T-helper 2 cell (primary cell): ENCODE data around the gene RGL1.

Source experiments
- DNase-seq, 5 experiments: peaks; one replicate each; pipeline versions ENCODE4 v3.0.0 to v3.0.0-alpha.2; 2012 to 2022

RGL1 gene

GRCh38 chr1:183893561-183894289, 88.8 kb downstream of the RGL1 start:
- no peak for DNase-seq

GRCh38 chr1:183894290-183894565, 89.3 kb downstream of the RGL1 start:
- DNase-seq = no peak

DNA sequence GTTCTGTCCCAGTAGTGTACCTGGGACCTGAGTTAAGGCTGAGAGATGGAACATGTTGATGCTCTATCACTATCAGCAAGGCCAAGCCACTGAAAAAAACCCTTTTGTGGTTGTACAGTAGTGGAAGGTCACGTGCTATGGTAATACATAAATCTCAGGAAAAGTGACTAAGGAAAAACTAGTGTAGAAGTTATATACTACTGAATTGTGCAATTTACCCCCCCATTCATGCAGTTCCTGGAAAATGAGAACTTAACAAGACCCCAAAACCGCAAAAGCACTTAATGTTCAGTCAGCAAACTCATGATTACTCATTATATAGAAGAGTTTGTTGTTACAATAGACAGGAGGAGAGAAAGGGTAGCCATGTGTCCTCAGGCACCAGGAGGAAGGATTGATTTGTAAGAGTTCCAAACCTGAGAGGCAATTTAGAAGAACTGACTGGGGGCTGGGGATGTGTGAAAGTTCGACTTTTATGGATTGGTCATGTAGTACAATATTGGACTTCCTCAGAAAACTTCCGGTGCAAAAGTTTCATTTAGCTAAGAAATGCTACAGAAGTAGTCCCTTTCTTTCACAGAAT, 91.6 kb downstream of the RGL1 start:
- no peak for DNase-seq

DNA sequence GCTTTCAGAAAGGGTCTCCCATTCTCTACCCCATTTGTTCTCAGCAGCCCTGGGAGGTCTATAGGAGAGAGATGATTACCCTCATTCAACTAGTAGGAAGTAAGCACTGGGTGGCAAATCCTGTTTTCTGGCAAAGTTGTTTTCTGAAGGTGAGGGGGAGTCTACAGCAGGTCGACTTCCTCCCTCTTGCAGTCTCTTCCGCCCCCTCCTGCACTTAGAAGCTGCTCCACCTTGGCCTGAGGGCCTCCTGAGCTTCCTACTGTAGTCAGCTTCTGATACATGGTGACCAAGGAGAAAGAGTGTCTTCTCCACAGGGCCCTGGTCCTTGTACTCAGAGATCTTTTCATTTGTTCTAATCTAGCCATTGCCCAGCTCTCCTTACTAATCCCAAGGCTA, 93.1 kb downstream of the RGL1 start:
- no peak for DNase-seq

DNA sequence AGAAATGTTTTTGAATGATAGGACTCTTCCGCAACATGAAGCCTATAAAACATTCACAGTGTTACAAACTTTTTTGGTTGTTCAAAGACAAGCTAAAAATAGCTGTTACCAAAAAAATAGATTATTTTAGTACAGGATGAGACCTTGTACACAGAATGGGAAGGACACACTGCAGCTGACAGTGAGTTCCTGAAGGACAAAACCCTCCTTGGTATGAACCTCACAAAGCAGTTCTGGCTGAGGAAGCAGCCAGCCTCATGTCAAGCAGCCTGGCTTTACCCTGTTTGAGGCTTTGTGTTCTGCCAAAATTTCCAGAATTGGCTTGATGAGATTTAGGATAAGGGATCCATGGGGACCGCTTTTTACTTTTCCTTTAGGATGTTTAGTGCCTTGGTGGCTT, 93.7 kb downstream of the RGL1 start:
- no peak for DNase-seq

GRCh38 chr1:183901748-183902330, 96.9 kb downstream of the RGL1 start:
- no peak for DNase-seq

DNA sequence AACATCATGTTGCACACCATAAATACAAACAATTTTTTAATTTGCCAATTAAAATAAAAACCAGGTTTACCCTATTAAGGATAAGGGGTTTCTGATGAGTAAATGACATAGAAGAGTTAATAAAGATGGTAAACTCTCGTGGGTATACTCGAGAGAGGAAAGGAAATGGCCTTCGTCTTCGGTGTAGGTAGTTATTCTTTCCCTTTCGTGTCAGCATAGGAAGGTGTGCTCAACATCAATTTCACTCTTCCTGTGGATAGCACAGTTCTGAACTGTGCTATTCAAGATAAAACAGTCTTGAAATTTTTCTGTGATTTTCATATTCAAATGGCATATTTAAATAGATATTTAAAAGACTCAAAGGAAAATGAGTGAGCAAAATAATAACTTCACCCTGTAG, 98.2 kb downstream of the RGL1 start:
- no peak for DNase-seq

GRCh38 chr1:183905508-183906113, 100.7 kb downstream of the RGL1 start:
- no peak for DNase-seq

DNA sequence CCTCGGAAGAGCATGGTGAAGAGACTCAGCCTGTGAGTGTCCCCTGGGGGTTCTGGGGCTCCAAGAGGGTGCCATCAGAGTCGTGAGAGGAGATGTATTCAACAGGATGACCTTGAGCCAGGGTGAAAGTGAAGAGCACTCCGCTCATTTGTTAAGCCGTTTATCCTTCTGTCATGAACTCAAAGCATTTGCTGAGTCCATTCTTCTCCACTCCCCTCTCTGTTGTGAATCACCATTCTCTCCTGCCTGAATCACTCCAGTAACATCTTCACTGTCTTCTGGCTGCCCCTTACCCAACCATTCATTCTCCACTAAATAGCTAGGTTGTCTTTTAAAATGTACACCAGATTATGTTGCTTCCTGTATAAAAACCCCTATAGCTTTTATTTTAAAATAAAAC, 102.2 kb downstream of the RGL1 start:
- no peak for DNase-seq

DNA sequence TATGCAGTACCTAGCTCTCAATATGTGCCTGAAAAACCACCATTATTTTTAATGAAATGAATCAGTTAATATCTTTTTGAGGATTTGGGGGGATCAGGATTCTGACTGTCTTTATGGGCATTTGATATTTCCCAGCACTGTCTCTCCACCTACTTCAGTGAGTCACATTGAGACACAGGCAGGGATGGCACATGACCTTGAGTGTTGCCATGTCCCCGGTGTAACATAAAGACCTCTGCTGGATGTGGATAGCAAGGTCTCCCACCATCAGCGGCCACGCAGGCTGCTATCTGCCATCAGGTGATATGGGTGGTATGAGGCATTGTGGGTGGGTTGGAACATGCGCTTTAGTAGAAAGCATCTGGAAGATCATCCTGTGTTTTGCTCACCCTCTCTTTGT, 103.2 kb downstream of the RGL1 start:
- no peak for DNase-seq

- peak in 1 of 5 experiments; percentile 82 for DNase-seq
Measured at GRCh38 chr1:183909672-183910071, 104.8 kb downstream of the RGL1 start.

DNA sequence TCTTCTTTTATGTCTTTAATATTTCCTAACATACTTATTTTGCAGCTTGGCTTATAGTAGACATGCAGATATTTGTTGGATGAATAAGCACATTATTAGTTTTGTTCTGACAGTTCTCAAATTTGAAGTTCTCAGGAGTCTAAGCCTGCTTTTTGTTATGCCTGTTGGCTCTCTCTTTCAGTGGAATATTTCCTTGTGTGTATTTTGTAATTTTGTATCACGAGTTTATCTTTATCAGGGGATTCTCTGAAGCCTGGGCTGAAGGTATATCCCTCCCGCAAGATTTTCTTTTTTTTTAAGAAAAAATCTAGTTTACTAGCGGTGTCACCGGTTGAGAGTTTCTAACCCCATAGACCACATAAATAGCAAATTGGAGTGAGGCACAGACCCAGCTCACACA, 105.9 kb downstream of the RGL1 start:
- DNase-seq = no peak

DNA sequence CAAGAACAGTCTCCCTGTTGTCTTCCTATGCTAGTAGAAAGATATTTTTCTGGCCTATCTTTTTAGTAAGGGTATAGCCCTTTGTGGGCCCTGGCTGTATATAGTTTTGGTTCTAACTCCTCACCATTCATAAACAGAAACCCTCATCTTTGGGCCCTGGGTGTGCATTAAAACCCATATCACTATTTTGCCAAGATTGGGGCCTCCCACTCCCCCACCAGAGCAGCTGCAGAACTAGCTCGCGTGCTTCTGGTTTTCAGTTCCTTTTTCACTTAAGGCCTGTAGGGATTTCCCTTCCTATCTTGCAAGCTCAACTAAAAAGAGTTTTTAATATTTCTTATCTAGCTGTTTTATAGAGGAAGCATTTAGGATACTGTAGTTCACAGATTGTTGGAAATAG, 106.4 kb downstream of the RGL1 start:
- DNase-seq = peak in 1 of 5 experiments; percentile 76

DNA sequence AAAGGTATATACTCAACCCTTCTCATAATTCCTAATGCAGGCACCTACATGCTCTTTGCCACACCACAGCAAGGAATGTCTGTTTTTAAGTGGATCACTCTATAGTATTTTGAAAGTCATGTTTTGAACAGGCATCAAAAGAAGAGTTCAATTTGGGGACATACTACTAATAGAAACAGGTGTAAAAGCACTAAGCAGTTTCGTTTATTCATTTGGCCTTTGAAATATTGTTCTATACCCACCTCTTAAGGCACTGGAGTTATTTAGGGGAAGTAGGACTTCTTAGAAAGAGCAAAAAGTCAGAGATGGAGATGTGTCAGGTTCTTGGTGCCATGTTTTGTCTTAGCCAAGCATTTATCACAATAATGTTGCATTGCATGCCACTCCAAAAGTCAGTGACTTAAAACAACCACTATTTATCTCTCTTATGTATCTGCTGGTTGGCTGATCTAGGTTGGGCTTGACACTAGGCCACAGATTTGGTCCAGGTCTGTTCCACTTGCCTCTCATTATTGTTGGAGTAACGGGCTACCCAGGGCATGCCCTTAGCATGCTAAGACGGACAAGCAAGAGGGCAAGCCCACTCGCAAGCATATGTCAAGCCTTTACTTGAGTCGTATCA, 107.5 kb downstream of the RGL1 start:
- DNase-seq = peak in 1 of 5 experiments; percentile 52

- no peak for DNase-seq
Measured at GRCh38 chr1:183913567-183913993, 108.7 kb downstream of the RGL1 start.

- DNase-seq = no peak
Measured at GRCh38 chr1:183914276-183914675, 109.4 kb downstream of the RGL1 start.

DNA sequence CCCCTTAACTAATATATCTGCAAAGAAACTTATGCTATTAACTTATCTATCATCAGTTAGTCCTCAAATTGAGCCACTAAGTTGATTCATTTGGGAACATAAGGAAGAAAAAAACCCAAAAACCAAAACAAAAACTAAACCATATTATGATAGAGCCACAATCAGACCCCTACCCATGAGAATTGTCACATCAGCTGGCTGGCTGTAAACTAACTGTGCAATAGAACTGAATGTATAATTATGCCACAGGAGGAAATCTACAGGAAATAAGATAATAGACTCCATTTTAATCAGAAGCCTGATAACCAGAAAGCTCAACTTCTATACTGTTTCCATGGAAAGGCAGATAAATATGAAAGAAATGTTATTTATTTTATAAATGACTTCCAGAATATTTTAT, 110.0 kb downstream of the RGL1 start:
- no peak for DNase-seq

DNA sequence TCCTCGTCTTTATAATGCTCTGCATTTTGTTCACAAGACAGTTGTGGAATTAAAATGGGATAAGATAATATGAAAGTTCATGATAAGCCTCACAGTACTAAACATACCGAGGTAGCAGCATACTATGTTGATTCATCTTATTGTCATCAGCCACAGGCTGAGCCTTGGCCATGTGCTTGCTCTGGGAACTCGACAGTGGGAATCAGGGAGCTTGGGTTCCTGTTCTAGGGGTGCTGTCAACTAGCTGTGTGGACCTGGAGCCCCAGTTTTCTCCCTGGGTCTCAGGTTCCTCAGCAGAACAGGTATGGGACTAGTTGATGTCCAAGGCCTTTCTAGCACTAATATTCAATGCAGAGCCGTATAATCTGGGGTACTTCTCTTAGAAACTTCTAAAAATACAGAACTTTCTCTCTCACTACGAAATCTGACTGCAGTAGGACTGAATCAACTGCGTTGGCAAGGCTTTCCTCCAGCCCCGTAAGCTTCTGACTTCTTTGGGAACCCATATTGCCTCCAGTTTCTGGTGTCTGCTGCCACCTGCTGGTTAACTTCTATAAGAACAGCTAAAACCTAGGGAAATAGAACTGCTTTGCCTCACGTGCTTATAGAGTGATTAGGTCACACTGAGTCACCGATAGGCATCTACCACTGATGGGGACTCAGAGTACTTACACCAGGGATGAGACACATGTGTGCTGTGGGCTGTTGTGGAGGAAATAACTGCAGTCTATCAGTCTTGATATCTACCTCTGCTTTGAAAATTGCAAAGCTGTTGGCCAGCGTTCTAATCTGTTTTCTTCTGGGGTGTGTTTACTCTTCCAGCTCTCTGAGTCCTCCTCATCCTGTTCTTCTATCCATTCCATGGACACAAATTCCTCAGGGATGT, 110.9 kb downstream of the RGL1 start:
- DNase-seq = peak in 4 of 5 experiments; percentile 50 to 97 (median 59)

- DNase-seq = no peak
Measured at GRCh38 chr1:183916574-183916973, 111.7 kb downstream of the RGL1 start.

DNA sequence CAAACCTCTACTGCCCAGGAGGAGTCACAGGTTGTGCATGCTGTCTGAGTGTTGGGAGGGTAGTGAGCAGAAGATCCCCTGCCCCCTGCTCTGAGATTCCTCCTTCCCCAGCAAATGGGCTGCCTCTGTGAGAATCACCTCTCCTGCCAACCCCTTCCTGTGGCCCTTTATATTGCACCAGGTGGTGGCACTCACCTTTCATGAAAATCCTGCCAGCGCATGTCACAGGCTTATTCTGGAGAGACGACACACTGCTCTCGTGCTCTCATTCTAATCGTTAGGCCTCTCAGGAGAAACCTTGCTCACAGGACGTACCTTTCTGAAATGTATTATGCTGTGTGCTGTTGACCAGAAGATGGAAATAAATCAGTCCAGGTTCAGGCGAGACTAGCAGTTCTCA, 113.7 kb downstream of the RGL1 start:
- DNase-seq = no peak

DNA sequence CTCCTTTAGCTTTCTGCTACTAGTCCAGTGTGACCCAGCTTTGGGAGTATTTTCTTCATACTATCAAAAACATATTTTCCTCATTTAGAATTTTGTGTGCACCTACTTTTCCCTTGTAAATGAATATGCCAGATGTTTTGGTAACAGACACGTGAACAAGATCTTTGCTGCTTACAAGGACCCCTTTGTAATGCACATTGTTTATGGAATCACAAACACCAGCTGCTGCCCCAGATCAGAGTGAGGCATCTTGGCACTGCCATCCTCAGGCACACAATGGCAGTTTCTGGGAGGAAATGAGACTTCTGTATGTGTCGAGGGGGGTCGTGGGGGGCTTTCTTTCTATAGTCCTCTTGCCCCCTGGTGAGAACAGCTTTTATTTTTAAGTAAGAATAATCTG, 115.7 kb downstream of the RGL1 start:
- no peak for DNase-seq

DNA sequence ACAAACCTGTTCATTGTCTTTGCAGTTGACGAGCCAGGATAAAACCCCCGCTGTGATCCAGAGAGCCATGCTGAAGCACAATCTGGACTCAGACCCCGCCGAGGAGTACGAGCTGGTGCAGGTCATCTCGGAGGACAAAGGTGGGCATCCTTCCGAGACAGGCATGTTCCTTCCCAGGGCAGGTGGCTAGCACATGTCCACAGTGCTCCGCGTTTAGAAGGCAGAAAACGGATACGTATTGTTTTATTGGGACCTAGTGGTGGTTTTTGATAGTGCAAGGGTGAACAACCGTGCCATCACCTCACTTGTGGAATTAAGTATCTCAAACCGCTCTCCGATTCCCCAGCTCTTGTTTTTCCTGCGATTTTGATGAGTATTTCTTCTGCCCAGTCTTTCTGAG, 117.3 kb downstream of the RGL1 start:
- no peak for DNase-seq

GRCh38 chr1:183925947-183926346, 121.0 kb downstream of the RGL1 start:
- DNase-seq = no peak
